HG02973 (cell line): ENCODE measurements around the gene NEU3.
A peak's percentile ranks its signal among the peaks of the same experiment; 100 is the strongest.
"Not testable (repeated sequence)": the region's sequence is repeated elsewhere in the genome, so short reads cannot be mapped to it uniquely, and the experiment has no call there.

ENCODE experiments used
- ATAC-seq: cut with Tn5 transposase; IDR thresholded peaks from one replicate; pipeline ENCODE4 v1.9.1; 2021; ENCODE audit warnings: moderate library complexity; ENCODE audit not compliant: unreplicated experiment

NEU3 gene, protein sequence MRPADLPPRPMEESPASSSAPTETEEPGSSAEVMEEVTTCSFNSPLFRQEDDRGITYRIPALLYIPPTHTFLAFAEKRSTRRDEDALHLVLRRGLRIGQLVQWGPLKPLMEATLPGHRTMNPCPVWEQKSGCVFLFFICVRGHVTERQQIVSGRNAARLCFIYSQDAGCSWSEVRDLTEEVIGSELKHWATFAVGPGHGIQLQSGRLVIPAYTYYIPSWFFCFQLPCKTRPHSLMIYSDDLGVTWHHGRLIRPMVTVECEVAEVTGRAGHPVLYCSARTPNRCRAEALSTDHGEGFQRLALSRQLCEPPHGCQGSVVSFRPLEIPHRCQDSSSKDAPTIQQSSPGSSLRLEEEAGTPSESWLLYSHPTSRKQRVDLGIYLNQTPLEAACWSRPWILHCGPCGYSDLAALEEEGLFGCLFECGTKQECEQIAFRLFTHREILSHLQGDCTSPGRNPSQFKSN

DNA sequence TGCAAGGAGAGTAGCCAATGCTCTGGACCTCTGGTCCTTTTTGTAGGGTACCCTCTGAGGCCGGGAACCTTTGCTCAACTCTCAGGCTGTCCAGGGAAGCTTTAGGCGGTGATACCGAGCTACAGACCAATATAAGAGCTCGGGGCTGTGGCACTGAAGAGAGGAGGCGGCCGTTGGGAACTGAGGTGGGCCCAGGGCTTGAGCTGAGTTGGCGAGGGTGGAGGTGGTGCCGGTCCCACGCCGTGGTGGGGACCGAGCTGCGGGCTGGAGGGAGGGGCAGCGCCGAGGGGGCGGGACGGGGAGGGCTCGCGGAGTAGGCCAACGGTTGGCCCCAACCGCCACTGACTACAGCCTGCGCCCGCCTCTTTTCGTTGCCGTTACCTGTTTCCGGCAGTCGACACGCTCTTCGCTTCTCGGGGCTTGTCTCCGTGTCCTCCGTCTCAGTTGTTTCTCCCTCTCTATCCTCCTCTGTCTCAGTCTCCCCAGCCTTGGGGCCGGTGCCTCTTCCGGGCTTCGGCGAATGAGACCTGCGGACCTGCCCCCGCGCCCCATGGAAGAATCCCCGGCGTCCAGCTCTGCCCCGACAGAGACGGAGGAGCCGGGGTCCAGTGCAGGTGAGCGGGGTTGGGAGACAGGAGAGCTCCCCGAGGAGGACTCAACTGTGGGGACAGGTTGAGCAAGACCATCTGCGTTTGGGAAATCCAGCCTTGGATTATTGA lies at the start of gene NEU3:
Gene NEU3 (plus strand): TSS at position 393 of the 719 bp plus-strand sequence. CDS start 128 bp downstream, at position 521.
- ATAC-seq = peak; percentile 64

DNA sequence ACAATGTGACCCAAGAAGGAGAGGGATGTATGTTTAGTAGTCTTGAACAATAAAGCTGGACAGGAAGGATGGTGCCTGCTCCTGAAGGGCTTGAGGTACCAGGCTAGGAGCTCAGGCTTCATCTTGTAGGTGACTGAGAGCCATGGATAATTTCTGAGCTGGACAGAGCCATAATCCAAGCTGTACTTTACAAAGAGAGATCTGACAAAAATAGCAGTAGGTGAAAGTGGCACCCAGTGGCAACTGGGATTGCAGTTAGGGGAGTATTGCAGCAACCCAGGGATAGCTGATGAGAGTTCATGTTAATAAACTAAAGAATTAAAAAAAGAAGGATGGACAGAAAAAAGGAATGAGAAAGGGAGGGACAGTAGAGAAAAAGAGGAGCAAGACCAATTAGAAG lies 47.2 kb upstream of the NEU3 start:
- ATAC-seq = no peak

DNA sequence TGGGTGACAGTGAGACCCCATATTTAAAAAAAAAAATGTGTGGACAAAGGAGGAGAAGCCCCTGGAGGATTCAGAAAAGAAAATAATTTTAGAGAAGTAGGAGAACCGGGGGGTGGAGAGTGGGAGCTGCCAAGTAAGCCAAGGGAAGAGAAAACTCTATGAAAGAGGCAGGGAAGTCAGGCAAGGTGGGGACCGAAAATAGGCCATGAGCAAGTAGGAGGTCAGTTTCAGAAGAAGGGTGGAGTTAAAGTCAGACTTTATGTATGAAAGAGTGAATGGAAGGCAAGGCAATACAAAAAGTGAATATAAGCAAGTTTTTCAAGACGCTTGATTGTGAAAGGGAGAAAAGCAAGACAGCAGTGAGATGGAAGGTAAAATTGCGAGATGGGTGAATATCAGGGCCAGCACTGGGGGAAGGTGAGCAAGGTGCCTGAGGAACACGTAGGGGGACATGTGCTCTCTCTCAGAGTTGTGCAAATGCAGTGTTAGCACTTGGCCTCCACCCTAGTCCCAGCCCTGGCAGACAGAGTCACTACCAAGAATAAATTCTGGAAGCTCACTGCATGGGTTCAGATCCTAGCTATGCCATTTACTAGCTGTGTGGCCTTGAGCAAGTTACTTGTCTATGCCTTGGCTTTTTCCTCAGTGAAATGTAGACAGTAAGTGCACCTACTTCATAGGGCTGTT lies 46.5 kb upstream of the NEU3 start:
- ATAC-seq = no peak

DNA sequence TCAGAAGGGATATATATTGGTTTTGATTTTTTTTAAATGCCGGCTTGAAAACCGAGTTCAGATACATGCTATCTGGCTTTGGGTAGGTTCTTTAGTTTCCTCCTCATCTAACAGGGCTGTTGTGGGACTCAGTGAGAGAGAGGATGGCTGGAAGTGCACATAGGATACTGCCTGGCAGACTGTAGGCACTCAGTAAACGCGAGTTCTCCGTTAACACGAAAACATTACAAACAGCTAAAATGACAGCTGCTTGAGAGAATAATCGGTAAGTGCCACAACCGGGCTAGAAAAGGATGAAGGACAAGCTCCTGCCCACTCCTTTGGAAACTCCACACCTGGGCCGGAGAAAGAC lies 40.2 kb upstream of the NEU3 start:
- ATAC-seq = peak; percentile 20

DNA sequence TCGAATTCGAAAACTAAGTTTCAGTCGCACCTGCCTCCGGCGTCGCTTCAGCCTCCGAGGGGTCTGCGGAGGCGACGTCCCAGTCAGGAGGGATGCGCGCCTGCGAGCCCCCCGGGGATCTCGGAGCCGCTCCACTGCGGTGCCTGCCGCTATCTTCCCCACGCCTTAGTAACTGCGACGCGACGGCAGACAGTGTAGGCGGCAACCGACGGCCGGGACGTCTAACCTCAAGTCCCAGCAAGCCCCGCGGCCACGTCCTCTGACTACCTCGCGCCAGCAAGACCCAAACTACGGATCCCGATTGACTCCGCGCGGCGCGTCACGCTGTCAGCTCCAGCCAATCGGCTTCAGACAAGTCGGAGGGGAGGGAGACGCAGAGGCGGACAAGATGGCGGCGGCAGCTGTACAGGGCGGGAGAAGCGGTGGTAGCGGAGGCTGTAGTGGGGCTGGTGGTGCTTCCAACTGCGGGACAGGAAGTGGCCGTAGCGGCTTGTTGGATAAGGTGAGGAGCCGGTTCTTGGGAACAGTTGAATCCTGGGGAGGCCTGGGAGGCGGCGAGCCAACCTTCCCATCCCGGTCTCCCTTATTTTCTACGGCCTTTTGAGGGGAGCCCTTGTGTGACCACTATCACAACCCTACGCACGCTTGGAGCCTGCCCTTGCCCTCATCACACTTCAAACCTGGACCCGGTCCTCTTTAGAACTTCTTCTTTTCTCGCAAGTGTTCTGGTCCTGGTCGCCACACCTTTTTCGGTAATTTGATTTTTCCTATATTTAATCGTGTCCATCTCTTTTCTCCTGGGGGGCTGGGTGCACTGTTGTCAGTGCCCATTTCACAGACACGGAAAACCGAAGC lies 39.6 kb upstream of the NEU3 start, which contains the start of the genes SPCS2 and XRRA1:
Gene SPCS2 (plus strand): TSS at position 369 of the 855 bp plus-strand sequence. CDS start 20 bp downstream, at position 389.
Gene XRRA1 (minus strand): TSS at position 194 of the 855 bp plus-strand sequence. CDS start 8,213 bp downstream, outside the sequence.
- ATAC-seq = peak; percentile 85

DNA sequence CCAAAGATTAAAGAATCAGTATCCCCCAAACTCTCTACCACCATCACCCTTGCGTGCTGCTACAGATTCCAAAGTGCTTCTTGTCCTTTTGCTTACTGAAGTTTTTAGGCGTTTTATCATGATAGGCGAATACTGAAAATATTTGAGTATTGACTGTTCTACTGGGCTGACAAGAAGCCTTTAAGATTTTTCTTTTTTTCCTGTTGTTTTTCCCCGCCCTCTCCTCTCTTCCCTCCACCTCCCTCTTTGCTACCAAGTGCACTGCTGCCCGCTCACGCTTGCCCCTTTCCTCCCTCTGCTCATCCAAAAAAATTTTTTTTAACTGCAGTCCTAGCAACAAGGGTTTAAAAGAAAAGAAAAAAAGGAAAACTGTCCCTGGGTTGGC lies 39.0 kb upstream of the NEU3 start:
- ATAC-seq = no peak

DNA sequence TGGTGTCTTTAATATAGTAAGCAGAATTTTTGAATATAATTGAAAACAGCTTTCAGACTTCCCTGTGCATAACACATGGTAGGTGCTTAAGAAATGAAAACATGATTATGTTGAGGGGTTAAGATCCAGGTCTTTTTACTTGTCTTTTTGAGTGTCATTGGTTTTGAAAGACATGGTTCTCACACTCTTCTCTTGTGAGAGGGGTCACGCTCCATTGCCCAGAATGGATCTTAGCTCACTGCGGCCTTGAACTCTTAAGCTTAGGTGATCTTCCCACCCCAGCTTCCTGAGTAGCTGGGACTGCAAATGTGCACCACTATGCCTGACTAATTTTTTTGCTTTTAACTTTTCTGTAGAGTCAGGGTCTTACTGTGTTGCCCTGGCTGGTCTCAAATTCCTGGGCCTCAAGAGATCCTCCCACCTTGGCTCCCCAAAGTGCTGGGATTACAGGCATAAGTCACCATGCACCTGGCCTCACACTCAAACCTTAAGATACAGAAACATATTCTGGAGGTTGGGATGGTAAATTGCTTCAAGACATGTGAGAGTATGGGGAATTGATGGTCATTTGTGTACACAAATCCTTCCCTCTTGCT lies 38.3 kb upstream of the NEU3 start:
- no peak for ATAC-seq

DNA sequence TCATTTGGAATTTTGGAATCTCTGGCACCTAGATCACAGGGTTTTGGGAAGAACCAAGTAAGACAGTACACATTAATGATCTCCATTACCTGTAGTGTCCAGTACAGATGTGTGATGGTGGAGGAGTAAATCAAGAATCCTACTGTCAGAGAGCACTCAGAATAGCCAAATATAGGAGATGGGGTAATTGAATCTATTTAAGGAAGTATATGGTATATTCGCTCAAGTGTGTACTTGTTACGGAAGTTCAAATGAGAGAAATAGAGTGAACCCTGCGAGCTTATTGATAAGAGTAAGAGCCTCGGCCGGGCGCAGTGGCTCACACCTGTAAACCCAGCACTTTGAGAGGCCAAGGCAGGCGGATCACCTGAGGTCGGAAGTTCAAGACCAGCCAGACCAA lies 37.5 kb upstream of the NEU3 start:
- no peak for ATAC-seq

DNA sequence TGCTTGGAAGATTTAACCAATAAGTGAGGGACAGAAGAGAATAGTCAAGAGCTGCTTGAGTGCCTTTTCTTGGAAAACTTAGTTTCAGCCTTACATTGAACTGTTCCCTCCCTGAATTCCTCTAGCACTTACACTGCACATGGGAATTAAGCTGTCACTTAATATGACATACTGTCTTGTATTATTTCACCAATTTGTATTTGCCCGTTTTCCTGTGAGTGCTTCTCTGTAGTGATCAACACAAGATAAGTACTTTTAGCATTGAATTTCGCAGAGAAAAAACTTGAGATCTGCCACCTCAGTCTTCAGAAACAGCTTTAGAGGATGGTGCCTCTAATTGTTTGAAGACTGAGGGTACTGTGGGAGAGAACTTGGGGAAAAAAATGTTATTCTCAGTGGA lies 36.0 kb upstream of the NEU3 start:
- no peak for ATAC-seq

DNA sequence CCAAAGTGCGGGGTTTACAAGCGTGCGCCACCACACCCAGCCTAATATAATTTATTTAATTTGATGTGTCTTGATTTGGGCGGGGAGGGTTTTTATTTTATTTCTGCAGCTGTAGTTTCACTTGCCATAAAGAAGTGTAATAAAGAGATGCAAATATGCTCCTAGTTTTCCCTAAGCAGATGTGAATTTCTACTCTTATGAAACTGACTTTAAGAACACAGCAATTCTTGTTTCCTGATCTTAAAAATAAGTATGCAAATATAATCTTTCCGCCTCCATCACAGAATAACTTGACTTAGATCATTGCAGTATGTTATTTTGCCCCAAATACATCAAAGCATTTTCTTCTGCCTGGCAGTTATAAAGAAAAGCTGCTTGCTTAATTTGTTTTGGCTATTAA lies 35.3 kb upstream of the NEU3 start:
- no peak for ATAC-seq

DNA sequence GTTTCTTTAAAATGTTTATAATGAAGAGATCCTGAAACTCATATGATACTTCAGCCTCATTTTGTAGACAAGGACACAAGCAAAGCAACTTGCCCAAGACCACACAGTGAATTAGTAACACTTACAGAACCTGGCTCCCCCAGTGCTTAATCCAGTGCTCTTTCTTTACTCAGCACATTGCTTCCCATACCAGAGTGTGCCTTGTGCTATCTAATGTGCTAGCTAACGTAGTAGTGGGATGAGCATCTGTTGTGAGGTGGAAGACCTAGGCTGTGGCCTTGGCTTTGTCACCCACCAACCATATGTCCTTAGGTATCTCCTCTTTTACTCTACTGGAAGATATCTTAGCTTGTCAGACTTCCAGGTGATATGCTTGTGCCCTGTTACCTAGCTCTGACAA lies 34.5 kb upstream of the NEU3 start:
- no peak for ATAC-seq

DNA sequence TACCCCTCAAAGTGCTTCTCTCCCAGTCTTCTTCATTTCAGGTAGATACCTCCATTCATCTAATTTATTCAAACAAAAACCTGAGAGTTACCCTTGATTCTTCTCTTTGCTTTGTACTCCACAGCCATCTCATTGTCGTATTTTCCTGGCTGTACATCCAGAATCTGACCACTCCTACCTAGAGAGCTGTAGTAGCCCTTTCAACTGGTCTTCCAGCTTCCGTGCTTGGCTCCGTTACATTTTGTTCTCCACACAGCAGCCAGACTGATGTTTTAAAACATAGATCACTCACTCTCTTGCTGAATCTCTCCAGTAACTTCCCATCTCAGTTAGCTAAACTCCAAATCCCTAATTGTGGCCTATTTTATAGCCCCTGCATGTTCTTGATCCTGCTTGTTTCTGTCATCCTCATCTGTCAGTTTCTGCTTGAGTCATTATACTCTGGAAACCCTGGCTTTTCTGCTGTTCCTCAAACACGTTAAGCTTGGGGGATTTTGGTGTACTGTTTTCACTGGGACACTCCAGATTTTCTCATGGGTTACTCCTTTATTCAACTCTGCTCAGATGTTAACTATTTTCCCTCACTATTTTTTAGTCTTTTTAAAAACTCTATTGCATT lies 32.2 kb upstream of the NEU3 start:
- ATAC-seq = no peak

DNA sequence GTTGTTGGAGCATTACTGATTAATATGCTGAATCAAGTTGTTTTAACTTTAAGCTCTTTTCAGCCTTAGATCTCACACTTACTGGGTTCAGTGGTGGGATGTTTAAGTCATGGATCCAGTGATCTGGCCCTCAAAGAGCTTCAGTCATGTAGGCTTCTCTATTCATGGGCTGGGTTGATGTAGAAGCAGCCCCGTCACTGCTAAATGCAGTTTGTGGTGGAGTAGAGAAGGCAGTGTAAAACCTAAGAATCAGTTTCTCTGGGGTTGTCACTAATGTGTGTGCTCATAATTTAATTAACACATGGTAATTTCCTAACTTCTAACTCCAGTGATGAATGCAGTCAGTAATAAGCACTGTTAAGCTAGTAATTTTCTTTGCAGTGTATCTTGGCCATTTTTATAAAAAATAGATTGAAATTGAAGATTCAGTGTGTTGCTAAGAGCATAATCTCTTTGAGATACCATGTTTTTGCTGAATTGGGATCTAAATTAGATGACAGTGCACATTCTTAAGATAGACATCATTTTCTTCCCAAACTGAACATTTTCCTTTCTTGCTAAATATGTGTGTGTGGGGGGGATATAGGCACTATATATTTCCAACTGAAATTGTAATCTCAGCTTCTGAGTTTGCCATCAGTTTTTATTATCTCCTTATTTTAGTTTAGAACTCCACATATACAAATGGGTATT lies 30.6 kb upstream of the NEU3 start:
- ATAC-seq = no peak

DNA sequence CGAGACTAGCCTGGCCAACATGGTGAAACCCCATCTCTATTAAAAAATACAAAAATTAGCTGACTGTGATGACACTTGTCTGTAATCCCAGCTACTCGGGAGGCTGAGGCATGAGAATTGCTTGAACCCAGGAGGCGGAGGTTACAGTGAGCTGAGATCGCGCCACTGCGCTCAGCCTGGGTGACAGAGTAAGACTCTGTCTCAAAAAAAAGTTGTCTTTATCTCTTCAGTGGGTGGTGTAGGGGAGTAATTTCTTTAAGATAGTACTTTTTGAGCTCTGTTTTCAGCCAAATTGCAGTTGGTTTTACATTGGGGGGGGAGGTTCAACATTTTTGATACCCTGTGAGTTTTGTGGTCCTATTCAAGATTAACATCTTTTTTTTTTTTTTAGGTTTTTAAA lies 28.6 kb upstream of the NEU3 start:
- ATAC-seq = not testable (repeated sequence)

DNA sequence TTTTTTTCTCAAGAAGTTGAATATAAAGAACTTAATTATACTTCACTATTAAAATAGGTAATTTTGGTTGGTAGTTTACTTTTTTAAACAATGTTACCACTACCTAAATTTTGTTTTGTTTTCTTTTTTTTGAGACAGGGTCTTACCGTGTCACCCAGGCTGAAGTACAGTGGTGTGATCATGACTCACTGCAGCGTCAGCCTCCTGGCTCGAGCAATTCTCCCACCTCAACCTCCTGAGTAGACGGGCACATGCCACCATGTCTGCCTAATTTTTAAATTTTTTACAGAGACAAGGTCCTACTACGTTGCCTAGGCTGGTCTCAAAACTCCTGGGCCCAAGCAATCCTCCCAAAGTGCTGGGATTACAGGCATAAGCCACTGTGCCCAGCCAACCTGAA lies 22.1 kb upstream of the NEU3 start:
- no peak for ATAC-seq

DNA sequence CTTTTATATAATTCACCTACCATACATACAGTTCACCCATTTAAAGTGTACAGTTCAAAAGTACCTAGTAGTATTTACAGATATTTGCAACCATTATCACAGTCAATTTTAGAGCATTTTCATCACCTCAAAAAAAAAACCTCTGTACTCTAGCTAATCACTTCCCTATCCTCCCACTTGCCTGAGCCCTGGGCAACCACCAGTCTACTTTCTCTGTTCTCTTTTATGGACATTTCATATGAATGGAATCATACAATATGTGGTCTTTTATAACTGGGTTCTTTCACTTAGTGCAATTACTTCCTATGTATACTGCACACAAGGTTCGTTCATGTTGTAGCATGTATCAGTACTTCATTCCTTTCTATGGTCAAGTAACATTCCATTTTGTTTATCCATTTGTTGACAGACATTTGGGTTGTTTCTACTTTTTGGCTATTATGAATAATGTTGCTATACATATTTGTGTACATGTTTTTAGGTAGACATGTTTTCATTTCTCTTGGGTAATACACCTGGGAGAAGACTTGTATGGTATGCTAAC lies 17.8 kb upstream of the NEU3 start:
- no peak for ATAC-seq

DNA sequence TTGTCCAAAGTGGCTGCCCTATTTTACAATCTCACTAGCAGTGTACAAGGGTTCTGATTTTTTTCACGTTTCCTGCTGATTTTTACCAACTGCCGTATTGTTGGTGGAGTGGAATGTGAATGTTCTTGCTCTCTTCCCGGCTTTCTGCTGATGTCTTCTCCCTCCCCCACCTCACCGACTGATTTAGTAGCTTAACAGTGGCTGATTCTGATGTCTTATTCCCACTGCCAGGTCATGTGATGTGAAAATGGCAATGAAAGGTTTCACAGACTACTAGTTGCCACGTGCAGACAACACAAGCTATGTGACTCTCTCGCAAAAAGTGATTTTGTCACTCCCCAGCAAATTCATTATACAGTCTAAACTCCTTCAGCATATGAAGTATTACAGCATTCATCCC lies 17.3 kb upstream of the NEU3 start:
- ATAC-seq = no peak

DNA sequence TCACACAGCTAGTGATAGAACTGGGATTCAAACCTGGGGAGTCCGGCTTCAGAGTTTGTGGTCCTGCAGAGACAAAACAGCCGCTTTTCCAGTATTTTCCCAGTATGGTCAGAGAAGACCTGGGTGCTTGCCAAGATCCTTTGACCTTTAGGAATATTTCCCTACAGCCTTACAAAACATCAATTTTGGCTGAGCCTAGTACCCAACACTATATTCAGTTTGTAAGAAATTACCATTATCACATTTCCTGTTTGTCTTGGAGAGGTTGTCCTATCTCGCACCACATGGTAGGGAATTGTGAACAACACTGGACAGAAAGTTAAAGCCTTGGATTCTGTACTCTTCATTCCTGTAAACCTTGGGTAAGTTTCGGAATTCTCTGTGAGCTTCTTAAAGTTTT lies 10.7 kb upstream of the NEU3 start:
- no peak for ATAC-seq

DNA sequence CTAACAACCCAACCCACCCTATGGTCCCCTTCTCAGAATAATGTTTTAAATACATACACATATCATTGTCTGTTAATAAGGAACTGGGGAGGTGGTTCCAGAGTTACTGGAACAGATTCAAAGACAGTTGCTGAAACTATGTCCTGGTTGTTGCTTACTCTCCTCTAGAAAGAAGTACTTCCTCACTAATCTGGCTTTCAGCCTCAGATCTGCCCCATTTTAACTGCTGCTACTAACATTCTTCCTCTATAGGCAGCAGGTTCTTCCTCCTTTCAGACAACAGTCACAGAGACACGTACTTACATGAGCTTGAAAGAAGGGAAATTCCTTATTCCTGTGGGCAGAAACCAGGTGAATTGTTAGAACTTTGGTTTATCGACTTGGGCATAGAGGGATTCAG lies 8.1 kb upstream of the NEU3 start:
- ATAC-seq = no peak
